Lower lobe of right lung (tissue), 2 donors: ENCODE data around the gene ERI3. TPM values are rescaled to one million over a fixed set of nuclear protein-coding genes. Genes with fewer than 3 reads are reported as not detected.

Experiments used
- ATAC-seq, 2 donors: fragments of 200-7000 bp; cut with Tn5 transposase; one replicate each; pipeline ENCODE4 v1.9.1; 2020 to 2022; ENCODE audit warnings: mild to moderate bottlenecking in 2 of 2, moderate library complexity in 2 of 2
- DNase-seq: peaks from one replicate; pipeline ENCODE4 v3.0.0-alpha.2; 2020
- H3K27ac ChIP-seq: fragments of 200-600 bp; one replicate; pipeline ENCODE4 v1.8.0; 2022
- H3K27me3 ChIP-seq: fragments of 200-600 bp; one replicate; pipeline ENCODE4 v1.8.0; 2022; ENCODE audit warnings: low read depth
- H3K36me3 ChIP-seq: fragments of 200-600 bp; one replicate; pipeline ENCODE4 v1.8.0; 2022; ENCODE audit warnings: mild to moderate bottlenecking
- H3K4me1 ChIP-seq: fragments of 200-600 bp; one replicate; pipeline ENCODE4 v1.8.0; 2022
- H3K4me3 ChIP-seq: fragments of 200-600 bp; one replicate; pipeline ENCODE4 v1.8.0; 2022; ENCODE audit warnings: mild to moderate bottlenecking
- H3K9me3 ChIP-seq: fragments of 200-600 bp; one replicate; pipeline ENCODE4 v1.8.0; 2022
- CTCF ChIP-seq: fragments of 200-600 bp; IDR thresholded peaks from one replicate; pipeline ENCODE4 v1.8.0; 2022; ENCODE audit warnings: antibody characterized with exemption, mild to moderate bottlenecking
- intact Hi-C: fragments of 100-400 bp; cut with DNase I; formaldehyde crosslinking; loops from one replicate; pipeline ENCODE4 v1.11.0; 2022
- total RNA-seq: library from RNA; stranded (reverse); fragmentation: NEBNext Ultra II Directional; extraction: Animal tissue kit (Norgen Biotek cat#: 25700); gene quantifications from one replicate; pipeline ENCODE4 v1.2.1, GENCODE V29; 2021
- donor health status: DM: no; HTN: yes; CAD: no; lungs with severe emphysema.

ERI3 gene
- total RNA-seq, 1 donor from 2014 or later = 36.3 TPM

DNA sequence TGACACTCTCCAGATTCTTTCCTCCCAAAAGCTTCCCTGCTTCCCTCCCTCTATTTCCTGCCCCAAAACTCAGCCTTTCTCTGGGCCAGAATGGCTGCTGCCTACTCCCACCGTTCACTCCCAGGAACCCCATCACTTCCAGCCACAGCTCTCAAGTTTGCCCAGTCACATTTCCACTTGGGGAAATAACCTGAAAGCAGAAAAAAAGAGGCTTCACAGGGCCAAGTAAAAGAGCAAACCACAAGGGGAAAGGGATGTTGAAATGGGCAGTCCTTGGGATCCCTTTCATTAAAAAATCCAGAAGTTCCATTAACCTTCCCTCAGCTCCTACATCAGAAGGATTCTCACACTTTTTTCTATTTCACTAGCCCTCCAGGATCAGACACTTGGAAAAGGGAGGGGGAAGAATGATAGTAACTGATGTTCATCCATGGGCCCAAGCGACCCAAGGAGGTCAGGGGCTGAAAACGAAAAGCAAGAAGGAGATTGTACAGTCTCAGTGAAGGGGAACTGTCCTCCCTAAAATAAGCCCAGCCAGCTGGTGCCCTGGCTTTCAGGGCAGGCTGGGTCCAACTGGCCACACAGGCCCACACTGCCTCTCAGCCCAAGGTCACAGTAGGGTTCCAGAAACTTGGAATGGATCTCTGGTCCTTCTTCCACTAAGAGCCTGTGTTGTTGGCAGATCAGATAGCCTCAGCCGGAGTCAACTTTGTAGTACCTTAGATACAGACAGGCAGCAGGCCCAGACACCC lies 92.1 kb downstream of the ERI3 start:
- intact Hi-C loops = no loop called here
- no peak overlapping the region for H3K27ac ChIP-seq
- TF ChIP-seq CTCF = no peak
- no peaks in the 10 kb centered on the region for H3K9me3 ChIP-seq
- ATAC-seq = no peak
- H3K4me3 ChIP-seq = no peak overlapping the region
- H3K4me1 ChIP-seq = peaks cover 24% of the 10 kb centered on the region
- H3K36me3 ChIP-seq = no peaks in the 10 kb centered on the region
- DNase-seq = no peak
- H3K27me3 ChIP-seq = no peaks in the 10 kb centered on the region

GRCh38 chr1:44262414-44262813 lies 92.6 kb downstream of the ERI3 start:
- Histone ChIP-seq H3K4me3 (no peak overlapping the region), H3K27ac (no peak overlapping the region), H3K9me3 (no peaks in the 10 kb centered on the region), H3K4me1 (peaks cover 24% of the 10 kb centered on the region), H3K27me3 (no peaks in the 10 kb centered on the region), H3K36me3 (no peaks in the 10 kb centered on the region)
- DNase-seq (no peak), ATAC-seq (no peak)
- TF ChIP-seq CTCF = no peak
- intact Hi-C loops = no loop called here

DNA sequence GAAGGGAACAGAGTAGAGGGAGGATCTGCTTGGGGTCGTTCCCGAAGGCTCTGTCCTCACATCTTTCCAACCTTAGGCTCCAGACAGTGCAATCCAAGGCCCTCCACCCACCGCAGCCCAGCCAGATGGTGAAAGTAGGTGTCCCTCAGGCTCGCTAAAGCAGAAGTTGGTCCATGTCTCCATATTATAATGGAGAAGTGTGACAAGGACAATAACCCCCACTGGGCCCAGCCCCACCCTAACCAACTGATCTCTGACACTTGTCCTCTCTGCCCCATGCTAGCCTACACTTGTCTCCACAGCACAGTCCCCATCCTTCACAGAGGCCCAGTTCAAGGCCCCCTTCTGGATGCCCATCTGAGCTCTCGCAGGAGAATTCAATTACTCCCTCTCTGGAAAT lies 93.1 kb downstream of the ERI3 start:
- intact Hi-C loops = no loop called here

GRCh38 chr1:44261171-44261817 lies 93.8 kb downstream of the ERI3 start:
- no peak for TF ChIP-seq CTCF
- ATAC-seq (no peak), DNase-seq (no peak)
- no peaks in the 10 kb centered on the region for H3K9me3 ChIP-seq
- intact Hi-C loops = no loop called here
- no peaks in the 10 kb centered on the region for H3K27me3 ChIP-seq
- no peak overlapping the region for H3K27ac ChIP-seq
- peaks cover 24% of the 10 kb centered on the region for H3K4me1 ChIP-seq
- H3K4me3 ChIP-seq = no peak overlapping the region
- H3K36me3 ChIP-seq = peaks cover 5% of the 10 kb centered on the region

More for the DNA sequence above, 93.1 kb downstream of the ERI3 start:
- ATAC-seq = peak; percentile 62 to 77
- H3K36me3 ChIP-seq = no peaks in the 10 kb centered on the region
- peaks cover 24% of the 10 kb centered on the region for H3K4me1 ChIP-seq
- no peaks in the 10 kb centered on the region for H3K9me3 ChIP-seq
- no peak for TF ChIP-seq CTCF
- DNase-seq = peak; percentile 63
- H3K27ac ChIP-seq = no peak overlapping the region
- no peaks in the 10 kb centered on the region for H3K27me3 ChIP-seq
- H3K4me3 ChIP-seq = no peak overlapping the region

DNA sequence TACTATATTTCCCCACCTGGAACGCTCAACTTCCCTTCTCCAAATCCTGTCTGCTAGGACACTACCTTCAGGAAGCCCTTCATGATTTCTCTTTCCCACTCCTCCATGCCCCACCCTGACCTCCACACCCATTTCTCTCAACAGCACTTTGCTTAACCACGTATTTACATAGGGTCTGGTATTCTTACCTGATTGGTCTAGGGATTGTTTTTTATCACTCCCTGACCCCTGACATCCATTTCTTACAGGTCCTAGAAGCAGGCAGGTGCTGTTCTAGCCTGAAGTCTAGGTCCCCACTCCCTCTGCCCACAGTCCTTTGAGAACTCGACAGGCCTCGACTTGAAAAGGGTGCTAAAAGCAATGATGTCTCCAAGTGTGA lies 94.3 kb downstream of the ERI3 start:
- intact Hi-C loops = no loop called here

More for the DNA sequence above, 94.3 kb downstream of the ERI3 start:
- no peak for ATAC-seq
- no peak for TF ChIP-seq CTCF
- peaks cover 24% of the 10 kb centered on the region for H3K4me1 ChIP-seq
- peaks cover 8% of the 10 kb centered on the region for H3K36me3 ChIP-seq
- no peak overlapping the region for H3K4me3 ChIP-seq
- H3K27ac ChIP-seq = no peak overlapping the region
- DNase-seq = no peak
- H3K27me3 ChIP-seq = no peaks in the 10 kb centered on the region
- H3K9me3 ChIP-seq = no peaks in the 10 kb centered on the region
